ENCODE data around the gene GOLGA6A.

- TF ChIP-seq REST (tag by site-specific recombination; IDR thresholded peaks at IDR 0.05) = no peak
- TF ChIP-seq TCF7L2 (IDR thresholded peaks at IDR 0.05; ENCODE audit: borderline replicate concordance, low read depth, low read length) = no peak
- no peak for TF ChIP-seq SETDB1 (IDR thresholded peaks at IDR 0.05; ENCODE audit: insufficient read length, low read length)
- TF ChIP-seq ZNF174 (tag by site-specific recombination; IDR thresholded peaks at IDR 0.05) = no peak
- TF ChIP-seq BCL11B (tag by site-specific recombination; IDR thresholded peaks at IDR 0.05; ENCODE audit: low read depth) = no peak
- no peak for TF ChIP-seq CTCF (tag by site-specific recombination; IDR thresholded peaks at IDR 0.05)
- no peak for TF ChIP-seq ZNF274 (IDR thresholded peaks at IDR 0.05; ENCODE audit: low read length)
- TF ChIP-seq ZNF274 (tag by site-specific recombination; IDR thresholded peaks at IDR 0.05; ENCODE audit: borderline replicate concordance) = no peak
Observed at GRCh38 chr15:74038707-74039655, 43.4 kb downstream of the GOLGA6A start.

Measured in HEK293 (cell line).